ENCODE results near the gene ANKRD52. TPM values are rescaled to one million over a fixed set of nuclear protein-coding genes. Genes with fewer than 3 reads are reported as not detected.

Gene ANKRD52
- total and polyA plus RNA-seq, 10 of the 15 experiments (the other 5 are each of a cell fraction or from before 2014, with no cell fraction given) = 0.90 to 55.3 (median 16.1) TPM

GRCh38 chr12:56256326-56256960 lies 1.7 kb downstream of the ANKRD52 start:
- H3K36me3 ChIP-seq (ENCODE audit: control insufficient read depth in 2 of 2, insufficient read depth in 2 of 2, low read length in 1 of 2) = peaks cover 14 to 22% of the 10 kb centered on the region in 2 experiments
- ATAC-seq (no peak), DNase-seq (ENCODE audit: low read depth, low spot score) (no peak), FAIRE-seq (no peak)
- H3K9ac ChIP-seq (ENCODE audit: control insufficient read depth, insufficient read depth, low read length) = peak overlapping the region; percentile 80; the same call in 1 of the 2 replicates
- H2AFZ ChIP-seq (ENCODE audit: control insufficient read depth, low read depth, low read length) = no peak overlapping the region
- CTCF ChIA-PET = interaction anchor here (0.6 to 3.5 kb wide), 14 partner anchors 10 to 208 kb away, joined by 3 to 25 read pairs (median 4); partner anchors contain the start of genes COQ10A and SMARCC2
- TF ChIP-seq NFIC (IDR thresholded peaks at IDR 0.05; ENCODE audit: low read depth, low read length) (no peak), MTA3 (IDR thresholded peaks at IDR 0.05; ENCODE audit: borderline replicate concordance, low read length) (no peak), MLLT1 (IDR thresholded peaks at IDR 0.05) (no peak), IRF5 (IDR thresholded peaks at IDR 0.05; ENCODE audit: borderline replicate concordance) (no peak), POU2F2 (IDR thresholded peaks at IDR 0.05; ENCODE audit: borderline replicate concordance, low read depth, low read length) (no peak), EED (IDR thresholded peaks at IDR 0.05; ENCODE audit: low read depth) (no peak), MTA2 (IDR thresholded peaks at IDR 0.05; ENCODE audit: low read depth) (no peak), YBX1 (IDR thresholded peaks at IDR 0.05) (no peak), JUNB (IDR thresholded peaks at IDR 0.05) (no peak), YY1 (IDR thresholded peaks at IDR 0.05; ENCODE audit: low read depth, low read length) (no peak), GATAD2B (conservative IDR thresholded peaks at IDR 0.05; ENCODE audit: low read depth) (no peak), HDAC2 (IDR thresholded peaks at IDR 0.05) (no peak), ASH2L (IDR thresholded peaks at IDR 0.05; ENCODE audit: borderline replicate concordance, low read depth) (no peak), FOS (IDR thresholded peaks at IDR 0.05; ENCODE audit: borderline replicate concordance, extremely low read depth, insufficient read length) (no peak), IKZF2 (IDR thresholded peaks at IDR 0.05) (no peak), HSF1 (IDR thresholded peaks at IDR 0.05; ENCODE audit: low read depth, low read length) (no peak), KLF5 (IDR thresholded peaks at IDR 0.05; ENCODE audit: partially characterized antibody) (no peak)
- H3K9me3 ChIP-seq (replicated peaks; ENCODE audit: control insufficient read depth, insufficient read depth, low read length) = no peaks in the 10 kb centered on the region
- no peaks in the 10 kb centered on the region for H3K27me3 ChIP-seq (replicated peaks in 1 of 2; ENCODE audit: control insufficient read depth in 2 of 2, insufficient read depth in 2 of 2, low read length in 1 of 2)
- 46% methylated on average over 4 of the region's 4 CpGs for WGBS (ENCODE audit: insufficient coverage, insufficient replicate concordance, low lambda C conversion rate, missing lambda C conversion rate)
- RAD21 ChIA-PET (ENCODE audit: unreplicated experiment) = interaction anchor here (1.4 to 2.8 kb wide), 4 partner anchors 35 to 102 kb away, joined by 3 to 12 read pairs (median 9); partner anchors contain the start of genes CNPY2 and RNF41
- no peaks in the 10 kb centered on the region for H4K20me1 ChIP-seq (ENCODE audit: control insufficient read depth, insufficient read depth)
- H3K79me2 ChIP-seq (ENCODE audit: control insufficient read depth, insufficient read depth, low read length) = peaks cover 11% of the 10 kb centered on the region
- H3K27ac ChIP-seq (ENCODE audit: control insufficient read depth, insufficient read depth) = no peak overlapping the region
- intact Hi-C loops (cut with micrococcal nuclease; ENCODE audit: unreplicated experiment) (no loop called here), in situ Hi-C loops (cut with MboI) (no loop called here)
- POLR2A ChIA-PET = no interaction called here
- SMC1A ChIA-PET (ENCODE audit: uncharacterized antibody, unreplicated experiment) = interaction anchor here (0.6 to 1.5 kb wide), 4 partner anchors 23 to 211 kb away, joined by 3 to 5 read pairs (median 3); no protein-coding TSS in a partner anchor
- peak overlapping the region; percentile 91 for H3K4me2 ChIP-seq (ENCODE audit: control insufficient read depth, insufficient read depth)
- peaks cover 7% of the 10 kb centered on the region for H3K4me1 ChIP-seq (ENCODE audit: control insufficient read depth, insufficient read depth, low read length)
- BruUV-seq (replicated peaks) = TSS peak; percentile 49
- no peak overlapping the region for H3K4me3 ChIP-seq

All from GM12878 (cell line).